Gastrocnemius medialis (tissue), 4 donors: ENCODE measurements around the gene LRCH3. TPM values are rescaled to one million over a fixed set of nuclear protein-coding genes. Genes with fewer than 3 reads are reported as not detected.

Source experiments
- ATAC-seq, 2 donors: fragments of 150-250 bp; one replicate each; pipeline ENCODE4 v1.9.1; 2016
- DNase-seq, 2 donors: peaks; one replicate each; pipeline ENCODE4 v3.0.0-alpha.2; 2019
- H3K27ac ChIP-seq, 4 donors: fragments of 200-600 bp; sonication (generic); 1 replicate in 1 of 4; 2 replicates in 3 of 4; pipeline ENCODE4 v1.5.1; 2016 to 2018; ENCODE audit warnings: mild to moderate bottlenecking in 2 of 4, moderate library complexity in 1 of 4
- H3K27me3 ChIP-seq, 3 donors: fragments of 200-600 bp; sonication (generic) in 2 of 3; 1 replicate in 1 of 3; 2 replicates in 2 of 3; pipeline versions ENCODE4 v1.5.1 to v1.6.0; 2016 to 2019; ENCODE audit warnings: mild to moderate bottlenecking in 1 of 3, moderate library complexity in 1 of 3
- H3K36me3 ChIP-seq, 2 donors: fragments of 200-600 bp; sonication (generic) in 1 of 2; one replicate each; pipeline ENCODE4 v1.5.1; 2017 to 2018
- H3K4me1 ChIP-seq, 2 donors: fragments of 200-600 bp; sonication (generic) in 1 of 2; one replicate each; pipeline ENCODE4 v1.5.1; 2016 to 2017; ENCODE audit warnings: mild to moderate bottlenecking in 2 of 2
- H3K4me3 ChIP-seq, 4 donors: fragments of 200-600 bp; sonication (generic) in 3 of 4; 1 replicate in 1 of 4; 2 replicates in 3 of 4; pipeline ENCODE4 v1.5.1; 2016 to 2019; ENCODE audit warnings: mild to moderate bottlenecking in 2 of 4
- H3K9me3 ChIP-seq, 3 donors: fragments of 200-600 bp; sonication (generic) in 2 of 3; 1 replicate in 1 of 3; 2 replicates in 2 of 3; pipeline ENCODE4 v1.5.1; 2016 to 2019
- POLR2A ChIP-seq, 2 donors: fragments of 450-650 bp; IDR thresholded peaks; one replicate each; pipeline ENCODE4 v1.6.1; 2017; ENCODE audit warnings: antibody characterized with exemption in 2 of 2, mild to moderate bottlenecking in 2 of 2, moderate library complexity in 2 of 2
- in situ Hi-C, 4 donors: fragments of 200-750 bp; cut with MboI; loops; one replicate each; pipeline versions ENCODE4 v1.15.0 to v1.8.0; 2017; ENCODE audit warnings: low sequenced_read_pairs in 4 of 4
- intact Hi-C: fragments of 100-400 bp; cut with DNase I; formaldehyde crosslinking; loops from one replicate; pipeline ENCODE4 v1.15.1; 2023; ENCODE audit warnings: low total_unique reads
- total RNA-seq, 4 donors: library from RNA; depleted of rRNA; stranded (reverse); fragments of >200 nt; gene quantifications; one replicate each; pipeline versions ENCODE4 v1.1.0 to v1.2.3, GENCODE V29; 2016
- TF ChIP-seq, protein P1 (sequence below), 5 experiments: fragments of 450-650 bp in 3 of 5; fragments of 200-600 bp in 2 of 5; sonication (generic) in 2 of 5; IDR thresholded peaks in 4 of 5; conservative IDR thresholded peaks in 1 of 5; 1 replicate in 4 of 5; 2 replicates in 1 of 5; pipeline ENCODE4 v1.5.1; 2016 to 2019; ENCODE audit warnings: antibody characterized with exemption in 5 of 5, mild to moderate bottlenecking in 3 of 5, moderate library complexity in 3 of 5

The LRCH3 gene
- total RNA-seq, 4 donors from 2014 or later = 18.0 to 126 (median 26.7) TPM

DNA sequence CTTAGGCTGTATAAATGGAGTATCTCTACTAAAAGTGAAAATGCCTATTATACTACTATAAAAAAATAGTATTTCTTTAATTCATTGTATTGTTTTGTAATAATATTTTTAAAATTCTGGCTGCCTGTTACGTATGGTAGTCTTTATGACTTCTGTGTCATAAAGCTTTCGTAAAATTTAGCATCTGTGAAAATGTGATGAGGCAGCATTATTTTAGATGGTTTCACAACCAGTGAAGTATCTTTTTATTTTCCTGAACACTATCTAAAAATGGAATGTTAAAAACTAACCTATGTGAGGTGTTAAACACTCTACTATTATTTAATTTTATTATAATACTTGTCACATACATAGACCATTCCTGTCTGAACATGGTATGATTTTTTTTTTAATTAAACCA lies 46.2 kb downstream of the LRCH3 start:
- no peak for ATAC-seq
- intact Hi-C loops = no loop called here

DNA sequence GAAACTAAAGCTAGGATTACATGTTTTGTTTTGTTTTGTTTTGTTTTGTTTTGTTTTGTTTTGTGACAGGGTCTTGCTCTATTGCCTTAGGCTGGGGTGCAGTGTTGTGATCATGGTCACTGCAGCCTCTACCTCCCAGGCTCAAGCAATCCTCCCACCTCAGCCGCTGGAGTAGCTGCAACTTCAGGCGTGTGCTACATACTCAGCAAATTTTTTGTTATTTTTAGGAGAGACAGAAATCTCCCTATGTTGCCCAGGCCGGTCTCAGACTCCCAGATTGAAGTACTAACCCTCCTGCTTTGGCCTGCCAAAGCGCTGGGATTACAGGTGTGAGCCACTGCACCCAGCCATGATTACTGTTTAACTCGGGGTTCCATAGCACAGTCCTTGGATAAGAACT lies 50.7 kb downstream of the LRCH3 start:
- ATAC-seq = peak; percentile 19 to 33
- in situ Hi-C loops (no loop called here), intact Hi-C loops (no loop called here)
- Histone ChIP-seq H3K27me3 (no peaks in the 10 kb centered on the region), H3K4me1 (no peaks in the 10 kb centered on the region), H3K9me3 (no peaks in the 10 kb centered on the region), H3K27ac (no peak overlapping the region), H3K4me3 (no peak overlapping the region), H3K36me3 (peaks cover 0 to 76% of the 10 kb centered on the region in 2 donors)
- TF ChIP-seq, protein P1, sequence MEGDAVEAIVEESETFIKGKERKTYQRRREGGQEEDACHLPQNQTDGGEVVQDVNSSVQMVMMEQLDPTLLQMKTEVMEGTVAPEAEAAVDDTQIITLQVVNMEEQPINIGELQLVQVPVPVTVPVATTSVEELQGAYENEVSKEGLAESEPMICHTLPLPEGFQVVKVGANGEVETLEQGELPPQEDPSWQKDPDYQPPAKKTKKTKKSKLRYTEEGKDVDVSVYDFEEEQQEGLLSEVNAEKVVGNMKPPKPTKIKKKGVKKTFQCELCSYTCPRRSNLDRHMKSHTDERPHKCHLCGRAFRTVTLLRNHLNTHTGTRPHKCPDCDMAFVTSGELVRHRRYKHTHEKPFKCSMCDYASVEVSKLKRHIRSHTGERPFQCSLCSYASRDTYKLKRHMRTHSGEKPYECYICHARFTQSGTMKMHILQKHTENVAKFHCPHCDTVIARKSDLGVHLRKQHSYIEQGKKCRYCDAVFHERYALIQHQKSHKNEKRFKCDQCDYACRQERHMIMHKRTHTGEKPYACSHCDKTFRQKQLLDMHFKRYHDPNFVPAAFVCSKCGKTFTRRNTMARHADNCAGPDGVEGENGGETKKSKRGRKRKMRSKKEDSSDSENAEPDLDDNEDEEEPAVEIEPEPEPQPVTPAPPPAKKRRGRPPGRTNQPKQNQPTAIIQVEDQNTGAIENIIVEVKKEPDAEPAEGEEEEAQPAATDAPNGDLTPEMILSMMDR (IDR thresholded peaks at IDR 0.05 in 4 of 5, conservative IDR thresholded peaks at IDR 0.05 in 1 of 5) = no peak
- no peak for TF ChIP-seq POLR2A (IDR thresholded peaks at IDR 0.05)
- no peak for DNase-seq

More for the DNA sequence above, 46.2 kb downstream of the LRCH3 start:
- no peak for DNase-seq
- H3K36me3 ChIP-seq = peaks cover 0 to 83% of the 10 kb centered on the region in 2 donors
- no peak overlapping the region for H3K4me3 ChIP-seq
- no peaks in the 10 kb centered on the region for H3K4me1 ChIP-seq
- TF ChIP-seq, protein P1 (IDR thresholded peaks at IDR 0.05 in 4 of 5, conservative IDR thresholded peaks at IDR 0.05 in 1 of 5) = no peak
- TF ChIP-seq POLR2A (IDR thresholded peaks at IDR 0.05) = no peak
- in situ Hi-C loops = loop anchor here in 1 of 4 donors (10.0 kb wide), 1 partner anchor 58 kb away; no protein-coding TSS in a partner anchor
- no peaks in the 10 kb centered on the region for H3K9me3 ChIP-seq
- no peak overlapping the region for H3K27ac ChIP-seq
- H3K27me3 ChIP-seq = no peaks in the 10 kb centered on the region

DNA sequence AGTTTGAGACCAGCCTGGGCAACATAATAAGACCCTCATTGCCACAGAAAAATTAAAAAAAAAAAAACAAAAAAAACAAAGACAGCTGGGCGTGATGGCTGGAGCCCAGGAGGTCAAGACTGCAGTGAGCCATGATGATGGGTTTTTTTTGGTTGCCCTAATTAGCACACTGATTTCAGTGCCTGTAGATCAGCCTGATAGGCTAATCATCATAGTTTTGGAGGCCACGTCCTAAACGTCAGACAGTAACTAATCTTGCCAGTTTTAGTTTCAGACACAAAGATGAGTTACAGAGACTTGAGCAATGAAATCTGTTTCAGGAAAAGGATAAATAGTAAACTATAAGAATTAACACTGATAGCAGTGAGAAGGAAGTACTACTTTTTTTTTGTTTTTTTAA lies 55.4 kb downstream of the LRCH3 start:
- intact Hi-C loops (no loop called here), in situ Hi-C loops (no loop called here)
- Histone ChIP-seq H3K27ac (no peak overlapping the region), H3K36me3 (peaks cover 0 to 63% of the 10 kb centered on the region in 2 donors), H3K4me1 (no peaks in the 10 kb centered on the region), H3K27me3 (no peaks in the 10 kb centered on the region), H3K9me3 (no peaks in the 10 kb centered on the region), H3K4me3 (no peak overlapping the region)
- TF ChIP-seq, protein P1 (IDR thresholded peaks at IDR 0.05 in 4 of 5, conservative IDR thresholded peaks at IDR 0.05 in 1 of 5) = no peak
- no peak for TF ChIP-seq POLR2A (IDR thresholded peaks at IDR 0.05)
- ATAC-seq = no peak
- no peak for DNase-seq

DNA sequence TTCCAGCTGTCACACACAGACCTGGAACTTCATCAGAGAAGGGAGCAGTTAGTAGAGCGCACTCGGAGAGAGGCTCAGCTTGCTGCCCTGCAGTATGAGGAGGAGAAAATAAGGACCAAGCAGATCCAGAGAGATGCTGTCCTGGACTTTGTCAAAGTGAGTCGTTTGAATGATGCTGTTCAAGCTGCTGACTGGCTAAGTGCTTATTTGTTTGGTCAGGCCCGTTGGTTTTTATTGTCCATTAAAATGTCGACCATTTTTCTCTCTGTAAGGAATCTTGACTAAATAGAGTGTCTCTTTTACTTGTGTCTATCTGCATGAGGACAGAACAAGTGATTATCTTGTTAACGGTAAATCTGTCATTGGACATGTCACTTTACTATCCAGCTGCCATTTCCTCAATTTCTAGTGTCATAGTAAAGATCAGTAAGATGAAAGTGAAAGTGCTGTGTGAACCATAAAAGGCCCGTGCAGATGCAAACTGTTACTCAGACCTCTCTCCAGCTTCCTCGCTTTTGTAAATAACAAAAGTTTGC lies 56.9 kb downstream of the LRCH3 start:
- no peaks in the 10 kb centered on the region for H3K9me3 ChIP-seq

More for the DNA sequence above, 56.9 kb downstream of the LRCH3 start:
- Histone ChIP-seq H3K27ac (peak overlapping the region in 2 of 4 donors; percentile 31 to 37), H3K27me3 (no peaks in the 10 kb centered on the region), H3K4me3 (peak overlapping the region in 2 of 4 donors; percentile 15 to 28), H3K36me3 (peaks cover 0 to 63% of the 10 kb centered on the region in 2 donors), H3K4me1 (no peaks in the 10 kb centered on the region)
- in situ Hi-C loops = no loop called here
- no peak for TF ChIP-seq POLR2A (IDR thresholded peaks at IDR 0.05)
- TF ChIP-seq, protein P1 (IDR thresholded peaks at IDR 0.05 in 4 of 5, conservative IDR thresholded peaks at IDR 0.05 in 1 of 5) = no peak
- no peak for DNase-seq
- ATAC-seq = no peak
- intact Hi-C loops = no loop called here
